Loucy (cell line): ENCODE results near the gene GRK3.
"Not testable (repeated sequence)": the region's sequence is repeated elsewhere in the genome, so short reads cannot be mapped to it uniquely, and the experiment has no call there.

Experiments
- H2AFZ ChIP-seq: fragments of 200-600 bp; sonication (generic); 2 replicates; pipeline ENCODE4 v1.6.0; 2016; ENCODE audit warnings: antibody characterized with exemption, mild to moderate bottlenecking, low read length, moderate library complexity
- H3F3A ChIP-seq: fragments of 200-600 bp; 2 replicates; pipeline ENCODE4 v1.6.0; 2016; ENCODE audit warnings: antibody characterized with exemption, low read depth, mild to moderate bottlenecking
- H3K27me3 ChIP-seq: fragments of 200-600 bp; sonication (generic); 2 replicates; pipeline ENCODE4 v1.6.1; 2014; ENCODE audit warnings: low read length, mild to moderate bottlenecking; ENCODE audit not compliant: insufficient read depth, poor library complexity, severe bottlenecking
- H3K36me3 ChIP-seq: fragments of 200-600 bp; sonication (generic); 2 replicates; pipeline ENCODE4 v1.6.1; 2016; ENCODE audit warnings: low read length; ENCODE audit not compliant: insufficient read depth
- H3K4me1 ChIP-seq: fragments of 200-600 bp; sonication (generic); 2 replicates; pipeline ENCODE4 v1.5.1; 2014; ENCODE audit warnings: low read length, mild to moderate bottlenecking; ENCODE audit not compliant: insufficient read depth, poor library complexity, severe bottlenecking
- H3K4me2 ChIP-seq: fragments of 200-600 bp; sonication (generic); 2 replicates; pipeline ENCODE4 v1.6.0; 2014; ENCODE audit warnings: antibody characterized with exemption, low read length, low read depth, mild to moderate bottlenecking; ENCODE audit not compliant: poor library complexity, severe bottlenecking
- H3K4me3 ChIP-seq: fragments of 200-600 bp; sonication (generic); 2 replicates; pipeline ENCODE4 v1.5.1; 2014; ENCODE audit warnings: low read length, mild to moderate bottlenecking, mixed read lengths; ENCODE audit not compliant: poor library complexity, severe bottlenecking
- H3K79me2 ChIP-seq: fragments of 200-600 bp; sonication (generic); 2 replicates; pipeline ENCODE4 v1.6.1; 2014; ENCODE audit warnings: low read length; ENCODE audit not compliant: insufficient read depth
- H3K9ac ChIP-seq: fragments of 200-600 bp; sonication (generic); 2 replicates; pipeline ENCODE4 v1.6.0; 2014; ENCODE audit warnings: mild to moderate bottlenecking, low read depth, low read length, moderate library complexity; ENCODE audit not compliant: poor library complexity, severe bottlenecking
- H3K9me2 ChIP-seq: fragments of 200-600 bp; sonication (generic); replicated peaks from 2 replicates; pipeline ENCODE4 v1.6.1; 2016; ENCODE audit warnings: low read depth, low read length, mixed read lengths
- H3K9me3 ChIP-seq: fragments of 200-600 bp; sonication (generic); 2 replicates; pipeline ENCODE4 v1.6.1; 2014; ENCODE audit warnings: mild to moderate bottlenecking, antibody characterized with exemption, low read length, low read depth; ENCODE audit not compliant: insufficient read depth
- H4K20me1 ChIP-seq: fragments of 200-600 bp; sonication (generic); 2 replicates; pipeline ENCODE4 v1.6.0; 2014; ENCODE audit warnings: antibody characterized with exemption, low read length, mild to moderate bottlenecking; ENCODE audit not compliant: insufficient read depth, poor library complexity, severe bottlenecking
- EZH2phosphoT487 ChIP-seq: fragments of 200-600 bp; IDR thresholded peaks from 2 replicates; pipeline ENCODE4 v1.6.1; 2018; ENCODE audit warnings: antibody characterized with exemption, mild to moderate bottlenecking, moderate library complexity, borderline replicate concordance
- TF ChIP-seq, protein P1 (sequence below): fragments of 200-600 bp; sonication (generic); conservative IDR thresholded peaks from 2 replicates; pipeline ENCODE4 v1.5.1; 2014; ENCODE audit warnings: mild to moderate bottlenecking, antibody characterized with exemption, low read length

Gene GRK3

DNA sequence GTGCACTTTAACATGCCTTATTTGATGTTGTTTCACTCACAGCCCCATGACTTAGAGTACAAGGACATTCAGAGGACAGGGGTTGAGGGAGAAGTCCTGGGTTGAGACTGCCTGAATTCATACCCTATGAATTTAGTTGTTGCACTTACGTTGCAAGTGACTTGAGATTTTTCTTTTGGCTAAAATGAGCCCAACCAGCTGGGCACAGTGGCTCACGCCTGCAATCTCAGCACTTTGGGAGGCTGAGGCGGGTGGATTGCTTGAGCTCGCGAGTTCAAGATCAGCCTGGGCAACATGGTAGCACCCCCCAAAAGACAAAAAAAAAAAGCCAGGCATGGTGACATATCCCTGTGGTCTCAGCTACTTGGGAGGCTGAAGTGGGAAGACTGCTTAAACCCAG, 7.3 kb upstream of the GRK3 start:
- Histone ChIP-seq H3K4me2 (no peak overlapping the region), H3K79me2 (no peaks in the 10 kb centered on the region), H3K36me3 (no peaks in the 10 kb centered on the region), H2AFZ (no peak overlapping the region), H3F3A (no peaks in the 10 kb centered on the region), H3K4me3 (no peak overlapping the region), H3K9me3 (no peaks in the 10 kb centered on the region), H3K4me1 (peaks cover 12% of the 10 kb centered on the region), H3K9me2 (no peaks in the 10 kb centered on the region), H3K9ac (no peak overlapping the region), H4K20me1 (no peaks in the 10 kb centered on the region), H3K27me3 (no peaks in the 10 kb centered on the region)
- TF ChIP-seq EZH2phosphoT487 = no peak

- Histone ChIP-seq H3K36me3 (no peaks in the 10 kb centered on the region), H3K9me3 (no peaks in the 10 kb centered on the region), H3F3A (no peaks in the 10 kb centered on the region), H3K9me2 (no peaks in the 10 kb centered on the region), H3K4me3 (no peak overlapping the region), H3K9ac (no peak overlapping the region), H2AFZ (no peak overlapping the region), H3K27me3 (no peaks in the 10 kb centered on the region), H4K20me1 (no peaks in the 10 kb centered on the region), H3K4me1 (peaks cover 14% of the 10 kb centered on the region), H3K79me2 (no peaks in the 10 kb centered on the region), H3K4me2 (no peak overlapping the region)
- TF ChIP-seq EZH2phosphoT487 = no peak
- TF ChIP-seq, protein P1, sequence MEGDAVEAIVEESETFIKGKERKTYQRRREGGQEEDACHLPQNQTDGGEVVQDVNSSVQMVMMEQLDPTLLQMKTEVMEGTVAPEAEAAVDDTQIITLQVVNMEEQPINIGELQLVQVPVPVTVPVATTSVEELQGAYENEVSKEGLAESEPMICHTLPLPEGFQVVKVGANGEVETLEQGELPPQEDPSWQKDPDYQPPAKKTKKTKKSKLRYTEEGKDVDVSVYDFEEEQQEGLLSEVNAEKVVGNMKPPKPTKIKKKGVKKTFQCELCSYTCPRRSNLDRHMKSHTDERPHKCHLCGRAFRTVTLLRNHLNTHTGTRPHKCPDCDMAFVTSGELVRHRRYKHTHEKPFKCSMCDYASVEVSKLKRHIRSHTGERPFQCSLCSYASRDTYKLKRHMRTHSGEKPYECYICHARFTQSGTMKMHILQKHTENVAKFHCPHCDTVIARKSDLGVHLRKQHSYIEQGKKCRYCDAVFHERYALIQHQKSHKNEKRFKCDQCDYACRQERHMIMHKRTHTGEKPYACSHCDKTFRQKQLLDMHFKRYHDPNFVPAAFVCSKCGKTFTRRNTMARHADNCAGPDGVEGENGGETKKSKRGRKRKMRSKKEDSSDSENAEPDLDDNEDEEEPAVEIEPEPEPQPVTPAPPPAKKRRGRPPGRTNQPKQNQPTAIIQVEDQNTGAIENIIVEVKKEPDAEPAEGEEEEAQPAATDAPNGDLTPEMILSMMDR = no peak
Measured at GRCh38 chr22:25558341-25558740, 6.1 kb upstream of the GRK3 start.

DNA sequence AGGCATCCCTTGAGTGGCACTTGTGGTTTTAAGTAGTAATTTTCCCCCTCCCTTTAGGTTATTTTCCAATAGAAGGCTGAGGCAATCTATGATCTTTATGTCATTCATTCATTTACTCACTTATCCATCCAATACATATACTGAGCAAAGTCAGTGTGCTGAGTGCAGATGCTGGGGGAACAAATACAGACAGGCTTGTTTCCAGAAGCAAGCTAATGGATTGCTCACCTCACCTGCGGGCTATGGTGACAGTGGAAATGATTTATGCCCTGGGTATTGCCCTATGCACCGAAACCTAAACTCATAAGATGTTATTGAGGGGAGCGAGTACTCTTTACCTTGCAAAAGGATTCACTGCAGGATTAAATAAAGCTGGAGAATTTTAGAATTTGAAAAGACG, 4.6 kb upstream of the GRK3 start:
- not testable (repeated sequence) for H3K9me3 ChIP-seq, H3K4me3 ChIP-seq, H3K4me2 ChIP-seq, H3K9ac ChIP-seq, H4K20me1 ChIP-seq, H3K9me2 ChIP-seq, H2AFZ ChIP-seq, H3K79me2 ChIP-seq, H3F3A ChIP-seq, H3K36me3 ChIP-seq, H3K27me3 ChIP-seq
- H3K4me1 ChIP-seq = peaks cover 24% of the 10 kb centered on the region

DNA sequence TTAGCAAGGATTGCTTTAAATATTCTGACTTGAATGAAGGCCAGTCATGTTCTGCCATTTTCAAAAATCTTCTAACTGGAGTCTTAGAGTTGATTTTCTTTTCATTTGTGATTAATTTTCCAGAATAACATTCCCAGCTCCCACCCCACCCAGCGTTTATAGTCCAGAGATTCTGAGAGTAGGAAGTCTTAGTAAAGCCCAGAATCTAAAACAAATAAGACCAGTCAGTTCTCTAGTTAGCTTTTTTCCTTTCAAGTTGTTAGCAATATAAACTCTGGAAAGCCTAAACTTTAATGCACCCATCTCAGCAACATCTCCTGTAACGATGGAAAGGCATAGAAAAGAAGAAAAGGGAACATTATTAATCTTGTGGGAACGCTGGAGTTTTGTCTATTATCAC, 3.3 kb upstream of the GRK3 start:
- H3K36me3 ChIP-seq, H3K27me3 ChIP-seq, H3K4me2 ChIP-seq, H3K4me3 ChIP-seq, H4K20me1 ChIP-seq, H2AFZ ChIP-seq, H3K9ac ChIP-seq, H3F3A ChIP-seq, H3K9me3 ChIP-seq, H3K9me2 ChIP-seq: not testable (repeated sequence)
- H3K79me2 ChIP-seq = peaks cover 13% of the 10 kb centered on the region
- peaks cover 24% of the 10 kb centered on the region for H3K4me1 ChIP-seq

- peaks cover 12% of the 10 kb centered on the region for H4K20me1 ChIP-seq
- not testable (repeated sequence) for H3K4me3 ChIP-seq, H3K4me2 ChIP-seq, H3K36me3 ChIP-seq, H3K9me3 ChIP-seq, H3K27me3 ChIP-seq, H2AFZ ChIP-seq, H3K9ac ChIP-seq, H3F3A ChIP-seq, H3K9me2 ChIP-seq
- peaks cover 21% of the 10 kb centered on the region for H3K79me2 ChIP-seq
- H3K4me1 ChIP-seq = peaks cover 22% of the 10 kb centered on the region
Measured at GRCh38 chr22:25561927-25562326, 2.5 kb upstream of the GRK3 start.

DNA sequence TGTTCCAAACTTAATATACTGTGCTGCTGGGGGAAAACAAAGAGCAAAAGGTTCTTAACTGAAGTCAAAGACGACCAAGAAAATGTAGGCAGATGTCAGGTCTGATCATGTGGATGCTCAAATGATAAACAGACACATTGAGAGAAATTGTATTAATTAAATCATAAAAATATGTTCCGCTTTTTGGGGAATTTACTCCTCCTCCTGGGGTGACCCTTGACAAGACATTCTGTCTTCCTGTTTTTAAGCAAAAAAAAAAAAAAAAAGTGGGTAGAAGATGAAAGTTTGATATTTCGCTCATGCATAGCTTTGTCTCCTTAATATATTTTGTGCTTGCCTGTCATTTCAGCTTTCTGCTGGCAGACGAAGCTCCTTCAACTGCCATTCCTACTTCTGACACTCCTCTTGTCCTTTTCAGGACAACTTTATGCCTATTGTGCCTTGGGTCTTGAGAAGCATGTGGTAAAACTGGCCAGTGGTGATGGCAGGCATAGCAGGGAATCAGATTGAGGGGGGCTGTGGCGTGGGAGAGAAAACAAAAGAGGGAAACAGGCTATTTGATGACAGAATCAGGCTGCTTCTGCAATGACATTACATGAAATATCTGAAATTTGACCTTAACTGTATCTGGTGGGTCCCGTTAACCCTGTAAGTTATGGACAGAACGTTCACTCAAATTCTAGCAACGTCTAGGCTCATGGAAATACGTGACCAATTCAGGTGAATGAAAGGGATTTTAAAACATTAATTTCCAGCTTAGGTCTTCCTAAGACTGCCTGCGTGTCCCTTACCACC, 1.3 kb upstream of the GRK3 start:
- not testable (repeated sequence) for H3K9me3 ChIP-seq, H2AFZ ChIP-seq, H3K9me2 ChIP-seq, H3K9ac ChIP-seq, H3K36me3 ChIP-seq, H3K4me3 ChIP-seq, H3K27me3 ChIP-seq, H3F3A ChIP-seq
- peaks cover 27% of the 10 kb centered on the region for H3K4me1 ChIP-seq
- H4K20me1 ChIP-seq = peaks cover 20% of the 10 kb centered on the region
- peaks cover 33% of the 10 kb centered on the region for H3K79me2 ChIP-seq
- H3K4me2 ChIP-seq = peak overlapping the region; percentile 71
